IgD-negative memory B cell (primary cell): Measurements from ENCODE around the gene SP1. TPM values are rescaled to one million over a fixed set of nuclear protein-coding genes. Genes with fewer than 3 reads are reported as not detected.
"Not testable (repeated sequence)": the region's sequence is repeated elsewhere in the genome, so short reads cannot be mapped to it uniquely, and the experiment has no call there.

ENCODE experiments used
- H3K27ac Mint-ChIP-seq, 3 donors: one replicate each; pipeline ENCODE4 v1.8.0; 2020 to 2022; ENCODE audit warnings: mild to moderate bottlenecking in 3 of 3, mixed read lengths in 3 of 3, moderate library complexity in 1 of 3
- H3K27me3 Mint-ChIP-seq: one replicate; pipeline ENCODE4 v1.8.0; 2021; ENCODE audit warnings: mixed read lengths
- H3K36me3 Mint-ChIP-seq: one replicate; pipeline ENCODE4 v1.8.0; 2020; ENCODE audit warnings: mild to moderate bottlenecking, mixed read lengths
- H3K4me1 Mint-ChIP-seq, 3 donors: one replicate each; pipeline ENCODE4 v1.8.0; 2020 to 2022; ENCODE audit warnings: mixed read lengths in 3 of 3, mild to moderate bottlenecking in 1 of 3
- H3K4me3 Mint-ChIP-seq, 4 donors: one replicate each; pipeline ENCODE4 v1.8.0; 2020 to 2022; ENCODE audit warnings: mild to moderate bottlenecking in 4 of 4, mixed read lengths in 4 of 4, moderate library complexity in 3 of 4
- H3K9me3 Mint-ChIP-seq, 3 donors: one replicate each; pipeline ENCODE4 v1.8.0; 2020 to 2021; ENCODE audit warnings: mixed read lengths in 3 of 3, mild to moderate bottlenecking in 1 of 3
- polyA plus RNA-seq: library from polyadenylated mRNA; unstranded; fragments of 300-500 nt; fragmentation: Illumina TruSeq; gene quantifications from one replicate; pipeline ENCODE4 v1.2.3, GENCODE V29; 2021

The SP1 gene
- polyA plus RNA-seq, 1 donor from 2014 or later, result 9.1 TPM

DNA sequence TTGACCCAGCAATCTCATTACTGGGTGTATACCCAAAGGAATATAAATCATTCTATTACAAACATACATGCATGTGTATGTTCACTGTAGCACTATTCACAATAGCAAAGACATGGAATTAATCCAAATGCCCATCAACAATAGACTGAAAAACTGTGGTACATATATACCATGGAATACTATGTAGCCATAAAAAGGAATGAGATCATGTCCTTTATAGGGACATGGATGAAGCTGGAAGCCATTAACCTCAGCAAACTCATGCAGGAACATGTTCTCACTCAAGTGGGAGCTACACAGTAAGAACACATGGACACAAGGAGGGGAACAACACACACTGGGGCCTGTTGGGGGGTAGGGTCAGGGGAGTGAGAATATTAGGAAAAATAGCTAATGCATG is 59.6 kb downstream of the SP1 start:
- H3K27ac Mint-ChIP-seq, H3K36me3 Mint-ChIP-seq, H3K27me3 Mint-ChIP-seq, H3K9me3 Mint-ChIP-seq: not testable (repeated sequence)
- Mint-ChIP-seq H3K4me1 (peaks cover 12 to 17% (median 17%) of the 10 kb centered on the region in 3 donors), H3K4me3 (peak overlapping the region in 1 of 4 donors; percentile 30)

DNA sequence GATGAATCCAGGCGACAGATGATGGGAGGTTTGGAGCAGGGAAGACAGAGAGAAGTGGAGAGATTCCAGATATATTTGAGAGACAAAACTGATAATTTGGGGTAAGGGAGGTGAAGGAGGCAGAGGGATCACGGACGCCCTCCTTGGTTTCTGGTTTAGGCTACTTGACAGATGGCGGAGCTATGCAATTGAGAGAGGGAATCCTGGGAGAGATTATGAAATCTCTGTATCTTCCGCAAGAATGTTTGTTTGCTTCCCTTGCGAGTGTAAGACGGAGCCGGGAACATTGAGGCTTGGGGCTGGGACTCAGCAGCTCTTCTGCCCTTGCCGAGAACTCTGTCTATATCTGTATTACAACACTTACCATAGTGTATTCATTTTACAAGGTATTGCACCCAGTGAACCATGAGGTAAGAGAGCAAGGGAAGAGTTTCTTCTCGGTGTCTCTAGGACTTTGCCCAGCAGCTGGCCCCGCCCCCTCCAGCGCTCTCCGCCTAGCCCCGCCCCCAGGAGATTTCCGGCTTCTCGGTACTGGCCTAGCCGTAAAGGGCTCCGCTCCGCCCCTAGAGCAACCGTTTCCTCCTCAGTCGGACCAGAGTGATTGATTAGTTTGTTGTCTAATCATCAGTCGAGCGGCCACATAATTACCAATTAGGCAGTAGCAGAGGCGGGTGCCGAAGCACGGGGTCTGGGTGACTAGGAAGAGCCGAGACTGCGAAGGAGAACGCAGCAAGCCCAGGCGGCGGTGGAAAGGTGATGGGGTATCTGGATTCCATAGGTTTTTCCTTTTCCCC is 61.3 kb downstream of the SP1 start, which contains the start of gene PRR13:
PRR13 (plus strand) TSS at position 695 of the 794 bp plus-strand sequence. CDS start 981 bp downstream, outside the sequence.
- peaks cover 15 to 25% (median 24%) of the 10 kb centered on the region in 3 donors for H3K4me1 Mint-ChIP-seq
- H3K27me3 Mint-ChIP-seq, result no peaks in the 10 kb centered on the region
- H3K9me3 Mint-ChIP-seq, result no peaks in the 10 kb centered on the region
- peak within 1 kb of the TSS; percentile 90 to 100 (median 98) for H3K4me3 Mint-ChIP-seq
- peak within 1 kb of the TSS; percentile 66 to 94 (median 93) for H3K27ac Mint-ChIP-seq
- H3K36me3 Mint-ChIP-seq, result no peaks in the 10 kb centered on the region

DNA sequence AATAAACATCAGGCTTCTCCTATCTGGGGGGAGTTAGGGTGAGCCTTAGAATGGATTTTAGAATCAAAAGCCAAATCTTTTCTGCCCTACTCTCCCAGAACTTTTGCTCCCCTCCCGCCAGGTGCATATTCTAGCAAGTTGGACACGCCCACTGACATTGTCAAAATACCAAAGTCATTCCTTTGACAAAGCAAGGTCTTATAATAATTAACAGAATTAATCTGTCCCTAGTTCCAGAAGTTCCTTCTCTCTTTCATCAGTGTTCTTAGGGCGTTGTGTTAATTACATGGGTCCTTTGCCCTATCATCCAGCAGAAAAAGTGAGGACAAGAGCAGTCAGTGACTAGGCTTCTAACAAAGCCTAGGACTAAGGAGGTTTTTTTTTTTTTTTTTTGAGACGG is 64.0 kb downstream of the SP1 start:
- Mint-ChIP-seq H3K4me3 (peak overlapping the region; percentile 12 to 90 (median 65)), H3K9me3 (no peaks in the 10 kb centered on the region), H3K36me3 (peaks cover 3% of the 10 kb centered on the region), H3K27ac (peak overlapping the region in 2 of 3 donors; percentile 53 to 61), H3K27me3 (no peaks in the 10 kb centered on the region), H3K4me1 (peaks cover 19 to 28% (median 28%) of the 10 kb centered on the region in 3 donors)

DNA sequence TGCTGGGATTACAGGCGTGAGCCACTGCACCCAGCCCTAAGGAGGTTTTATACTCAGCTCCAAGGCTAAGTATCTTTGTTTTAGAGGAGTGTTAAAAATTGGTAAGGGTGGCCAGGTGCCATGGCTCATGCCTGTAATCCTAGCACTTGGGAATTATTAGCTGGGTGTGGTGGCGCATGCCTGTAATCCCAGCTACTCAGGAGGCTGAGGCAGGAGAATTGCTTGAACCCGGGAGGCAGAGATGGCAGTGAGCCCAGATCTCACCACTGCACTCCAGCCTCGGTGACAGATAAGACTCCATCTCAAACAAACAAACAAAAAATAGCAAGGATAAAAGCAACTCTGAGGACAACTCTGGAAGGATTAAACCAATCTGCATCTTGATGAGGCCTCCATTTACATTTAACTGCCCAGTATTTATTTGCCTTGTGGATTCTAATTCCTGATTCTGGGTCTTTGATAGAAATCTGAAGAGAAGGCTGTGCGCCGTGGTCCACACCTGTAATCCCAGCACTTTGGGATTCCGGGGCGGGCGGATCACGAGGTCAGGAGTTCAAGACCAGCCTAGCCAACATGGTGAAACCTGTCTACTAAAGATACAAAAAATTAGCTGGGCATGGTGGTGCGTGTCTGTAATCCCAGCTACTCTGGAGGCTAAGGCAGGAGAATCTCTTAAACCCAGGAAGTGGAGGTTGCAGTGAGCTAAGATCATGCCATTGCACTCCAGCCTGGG is 64.8 kb downstream of the SP1 start:
- H3K9me3 Mint-ChIP-seq, H3K27me3 Mint-ChIP-seq, H3K36me3 Mint-ChIP-seq: not testable (repeated sequence)
- H3K4me3 Mint-ChIP-seq, result peak overlapping the region in 3 of 4 donors; percentile 51 to 90 (median 84)
- peak overlapping the region in 1 of 3 donors; percentile 61 for H3K27ac Mint-ChIP-seq
- H3K4me1 Mint-ChIP-seq, result peaks cover 19 to 28% (median 27%) of the 10 kb centered on the region in 3 donors

DNA sequence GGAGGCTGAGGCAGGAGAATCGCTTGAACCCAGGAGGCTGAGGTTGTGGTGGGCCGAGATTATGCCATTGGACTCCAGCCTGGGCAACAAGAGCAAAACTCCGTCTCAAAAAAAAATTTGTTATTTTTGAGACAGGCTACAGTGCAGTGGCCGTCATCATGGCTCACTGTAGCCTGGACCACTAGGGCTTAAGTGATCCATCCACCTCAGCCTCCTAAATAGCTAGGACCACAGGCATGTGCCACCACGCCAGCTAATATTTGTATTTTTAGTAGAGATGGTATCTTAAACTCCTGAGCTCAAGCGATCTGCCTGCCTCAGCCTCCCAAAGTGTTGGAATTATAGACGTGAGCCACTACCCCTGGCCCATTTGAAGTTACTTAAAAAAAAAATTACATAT is 71.0 kb downstream of the SP1 start:
- Mint-ChIP-seq H3K27ac (no peak overlapping the region), H3K9me3 (no peaks in the 10 kb centered on the region), H3K27me3 (no peaks in the 10 kb centered on the region), H3K4me1 (peaks cover 23 to 34% (median 29%) of the 10 kb centered on the region in 3 donors), H3K4me3 (no peak overlapping the region), H3K36me3 (peaks cover 9% of the 10 kb centered on the region)

DNA sequence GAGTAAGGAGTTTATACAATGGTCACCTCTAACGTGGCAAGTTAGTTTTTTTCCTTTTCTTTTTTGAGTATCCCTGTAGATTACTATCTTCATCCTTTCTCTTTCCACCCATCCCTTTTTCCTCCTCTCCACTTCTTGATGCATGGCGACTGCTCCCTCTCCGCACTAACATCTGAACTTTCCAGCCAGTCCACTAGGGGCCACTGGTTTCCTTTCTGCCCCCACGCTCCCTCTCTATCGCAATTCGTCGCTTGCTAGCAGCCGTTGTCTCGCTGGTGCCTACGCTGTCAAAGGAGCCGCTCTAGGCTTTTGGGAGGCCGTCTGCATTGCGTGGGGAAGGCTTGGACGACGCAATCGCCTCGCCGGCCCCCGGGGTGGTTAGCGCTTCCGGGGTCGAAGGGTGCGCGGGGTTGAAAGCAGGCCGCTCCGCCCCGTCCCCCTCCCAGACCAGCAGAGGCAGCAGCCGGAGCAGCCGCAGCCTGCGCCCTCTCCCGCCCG is 71.7 kb downstream of the SP1 start, which contains the start of gene PCBP2:
PCBP2 (plus strand) TSS at position 442 of the 498 bp plus-strand sequence. CDS start 2,699 bp downstream, outside the sequence.
- H3K36me3 Mint-ChIP-seq, result peaks cover 9% of the 10 kb centered on the region
- H3K27me3 Mint-ChIP-seq, result no peaks in the 10 kb centered on the region
- peaks cover 22 to 30% (median 22%) of the 10 kb centered on the region in 3 donors for H3K4me1 Mint-ChIP-seq
- peak within 1 kb of the TSS; percentile 16 to 98 (median 95) for H3K27ac Mint-ChIP-seq
- H3K9me3 Mint-ChIP-seq, result no peaks in the 10 kb centered on the region
- H3K4me3 Mint-ChIP-seq, result peak within 1 kb of the TSS; percentile 33 to 99 (median 98)

DNA sequence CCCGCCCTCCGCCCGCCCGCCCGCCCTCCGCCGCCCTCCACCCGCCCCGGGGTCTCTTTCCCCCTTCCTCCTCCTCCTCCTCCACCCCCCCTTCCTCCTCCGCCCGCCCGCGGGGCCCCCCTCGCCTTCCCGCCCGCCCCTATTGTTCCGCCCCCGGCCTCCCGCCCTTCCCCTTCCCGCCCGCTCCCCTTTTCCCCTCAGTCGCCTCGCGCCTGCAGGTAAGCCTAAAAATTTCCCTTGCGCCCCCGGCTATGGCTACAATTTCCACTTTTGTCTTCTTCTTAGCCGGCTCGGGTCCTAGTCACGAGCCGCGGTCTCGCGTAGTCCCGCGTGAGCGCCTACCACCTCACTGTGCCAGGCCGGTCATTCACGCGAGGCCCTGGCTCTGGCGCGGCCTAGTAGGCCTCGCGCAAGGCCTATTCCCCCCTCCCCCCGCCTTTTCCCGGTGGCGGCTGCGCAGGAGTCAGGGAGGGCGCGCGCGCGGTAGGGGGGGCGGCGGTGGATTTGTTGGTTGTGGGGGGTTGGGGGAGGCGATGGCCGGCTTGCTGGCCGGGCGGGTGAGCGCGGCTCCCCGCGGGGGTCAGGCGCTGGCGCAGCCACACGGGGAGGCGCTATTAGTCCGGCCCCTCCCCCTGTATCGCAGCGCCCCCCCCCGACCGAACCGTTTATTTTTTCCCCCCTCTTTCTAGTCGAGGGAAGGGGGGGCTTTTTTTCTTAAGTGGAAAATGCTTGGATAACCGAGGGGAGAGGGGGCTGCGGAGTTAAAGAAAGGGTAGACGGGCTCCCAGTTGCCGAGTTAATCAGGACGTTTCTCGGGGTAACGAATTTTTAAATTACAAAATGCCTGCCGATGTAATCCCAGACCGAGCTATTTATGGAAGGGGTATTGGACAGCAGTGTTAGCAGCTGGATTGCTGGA is 72.4 kb downstream of the SP1 start:
- H3K4me1 Mint-ChIP-seq, result peaks cover 22 to 30% (median 22%) of the 10 kb centered on the region in 3 donors
- no peaks in the 10 kb centered on the region for H3K27me3 Mint-ChIP-seq
- H3K4me3 Mint-ChIP-seq, result peak overlapping the region; percentile 33 to 99 (median 98)
- H3K36me3 Mint-ChIP-seq, result peaks cover 9% of the 10 kb centered on the region
- peak overlapping the region; percentile 16 to 98 (median 95) for H3K27ac Mint-ChIP-seq
- H3K9me3 Mint-ChIP-seq, result no peaks in the 10 kb centered on the region

DNA sequence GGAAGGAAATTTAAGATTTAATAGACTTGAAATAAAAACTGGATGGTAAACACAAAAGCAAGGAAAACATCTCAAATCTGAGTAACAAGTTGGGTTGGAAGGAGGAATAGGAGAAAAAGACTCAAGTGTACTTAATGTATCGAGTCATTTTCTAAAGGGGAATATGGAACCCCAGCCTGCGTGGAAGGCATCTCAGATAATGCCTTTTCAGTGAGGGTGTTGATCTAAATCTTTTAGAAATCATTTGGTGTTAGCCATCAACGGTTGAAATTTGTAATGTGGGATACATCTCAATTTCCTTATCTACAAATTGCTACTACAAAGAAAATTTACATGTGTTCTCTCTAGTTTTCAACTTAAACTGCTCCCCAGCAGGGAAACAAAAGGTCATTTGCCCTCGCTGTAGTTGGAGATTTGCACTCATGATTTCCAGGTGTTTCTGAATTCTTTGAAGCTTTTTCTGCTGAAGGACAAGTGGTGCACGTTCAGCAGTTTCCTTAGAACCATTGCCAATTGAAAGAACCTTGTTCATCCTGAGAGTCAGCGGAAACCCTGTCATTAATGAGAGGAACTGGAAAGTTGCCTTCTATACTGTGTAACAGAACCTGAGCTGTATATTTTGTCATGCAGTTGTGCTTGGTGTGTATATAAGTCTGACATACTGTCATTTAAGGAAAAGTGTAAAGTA is 74.1 kb downstream of the SP1 start:
- peak overlapping the region; percentile 33 to 99 (median 98) for H3K4me3 Mint-ChIP-seq
- H3K4me1 Mint-ChIP-seq, result peaks cover 19 to 28% (median 22%) of the 10 kb centered on the region in 3 donors
- H3K27me3 Mint-ChIP-seq, result no peaks in the 10 kb centered on the region
- H3K27ac Mint-ChIP-seq, result peak overlapping the region; percentile 16 to 95 (median 92)
- no peaks in the 10 kb centered on the region for H3K9me3 Mint-ChIP-seq
- H3K36me3 Mint-ChIP-seq, result peaks cover 6% of the 10 kb centered on the region

DNA sequence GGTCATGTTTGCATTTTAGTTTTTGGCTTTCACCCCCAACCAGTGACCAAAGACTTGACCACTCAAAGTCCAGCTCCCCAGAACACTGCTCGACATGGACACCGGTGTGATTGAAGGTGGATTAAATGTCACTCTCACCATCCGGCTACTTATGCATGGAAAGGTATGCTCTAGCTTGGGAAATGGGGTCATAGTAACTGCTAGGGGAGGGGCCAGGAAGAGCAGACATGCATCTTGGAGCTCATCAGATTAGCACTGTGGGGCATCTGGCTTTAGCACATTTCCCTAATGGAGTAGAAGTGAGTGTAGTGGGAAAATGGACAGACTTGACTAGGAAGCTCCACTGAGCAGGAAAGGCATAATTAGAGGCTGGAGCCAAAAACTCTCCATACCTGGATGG is 74.7 kb downstream of the SP1 start:
- Mint-ChIP-seq H3K27ac (peak overlapping the region in 2 of 3 donors; percentile 16 to 95), H3K36me3 (peaks cover 6% of the 10 kb centered on the region), H3K4me1 (peaks cover 19 to 28% (median 22%) of the 10 kb centered on the region in 3 donors), H3K27me3 (no peaks in the 10 kb centered on the region), H3K9me3 (no peaks in the 10 kb centered on the region), H3K4me3 (peak overlapping the region in 3 of 4 donors; percentile 33 to 76 (median 63))

DNA sequence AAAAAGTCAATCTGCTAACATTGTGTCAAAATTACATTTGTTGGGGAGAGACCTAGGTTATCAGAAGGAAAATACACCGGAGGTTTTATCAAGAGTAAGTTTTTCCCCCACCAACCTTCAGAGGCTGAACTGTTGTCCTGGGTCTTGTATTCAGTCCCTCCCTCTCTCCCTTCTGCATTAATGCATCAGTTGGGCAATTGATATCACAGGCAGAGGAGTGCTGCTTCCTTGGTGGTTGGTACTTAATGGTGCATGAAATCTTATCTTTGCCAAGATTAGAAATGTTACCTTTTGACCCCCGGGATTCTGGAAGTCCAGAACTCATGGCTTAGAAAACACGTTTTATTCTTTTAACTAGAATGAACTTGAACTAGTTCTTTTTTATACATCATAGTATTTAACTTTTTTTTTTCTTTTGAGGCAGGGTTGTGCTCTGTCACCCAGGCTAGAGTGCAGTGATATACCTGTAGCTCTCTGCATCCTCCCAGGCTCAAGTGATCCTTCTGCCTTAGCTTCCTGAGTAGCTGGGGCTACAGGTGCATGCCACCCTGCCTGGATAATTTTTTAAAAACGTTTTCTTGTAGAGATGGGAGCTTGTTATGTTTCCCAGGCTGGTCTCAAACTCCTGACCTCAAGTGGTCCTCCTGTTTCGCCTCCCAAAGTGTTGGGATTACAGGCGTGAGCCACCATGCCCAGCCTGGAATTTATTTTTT is 76.8 kb downstream of the SP1 start:
- peaks cover 6% of the 10 kb centered on the region for H3K36me3 Mint-ChIP-seq
- H3K4me3 Mint-ChIP-seq, result peak overlapping the region in 1 of 4 donors; percentile 69
- peaks cover 16 to 24% (median 22%) of the 10 kb centered on the region in 3 donors for H3K4me1 Mint-ChIP-seq
- H3K27me3 Mint-ChIP-seq, result no peaks in the 10 kb centered on the region
- no peak overlapping the region for H3K27ac Mint-ChIP-seq
- no peaks in the 10 kb centered on the region for H3K9me3 Mint-ChIP-seq

DNA sequence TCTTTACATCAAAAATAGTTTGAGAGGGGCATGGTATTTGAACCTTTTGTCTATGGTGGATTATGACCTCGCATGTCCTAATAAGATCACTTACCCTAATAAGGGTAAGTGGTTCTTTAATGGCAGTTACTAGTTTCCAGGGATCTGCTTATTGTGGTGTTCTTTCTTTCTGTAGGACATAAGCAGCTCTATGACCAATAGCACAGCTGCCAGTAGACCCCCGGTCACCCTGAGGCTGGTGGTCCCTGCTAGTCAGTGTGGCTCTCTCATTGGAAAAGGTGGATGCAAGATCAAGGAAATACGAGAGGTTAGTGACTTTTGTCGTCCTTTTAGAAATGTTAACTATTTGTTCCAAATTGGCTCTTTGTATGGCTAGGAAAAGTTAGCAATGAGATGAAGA is 79.1 kb downstream of the SP1 start:
- no peaks in the 10 kb centered on the region for H3K27me3 Mint-ChIP-seq
- H3K4me1 Mint-ChIP-seq, result peaks cover 7 to 22% (median 10%) of the 10 kb centered on the region in 3 donors
- H3K9me3 Mint-ChIP-seq, result no peaks in the 10 kb centered on the region
- H3K27ac Mint-ChIP-seq, result no peak overlapping the region
- no peak overlapping the region for H3K4me3 Mint-ChIP-seq
- H3K36me3 Mint-ChIP-seq, result peaks cover 4% of the 10 kb centered on the region

DNA sequence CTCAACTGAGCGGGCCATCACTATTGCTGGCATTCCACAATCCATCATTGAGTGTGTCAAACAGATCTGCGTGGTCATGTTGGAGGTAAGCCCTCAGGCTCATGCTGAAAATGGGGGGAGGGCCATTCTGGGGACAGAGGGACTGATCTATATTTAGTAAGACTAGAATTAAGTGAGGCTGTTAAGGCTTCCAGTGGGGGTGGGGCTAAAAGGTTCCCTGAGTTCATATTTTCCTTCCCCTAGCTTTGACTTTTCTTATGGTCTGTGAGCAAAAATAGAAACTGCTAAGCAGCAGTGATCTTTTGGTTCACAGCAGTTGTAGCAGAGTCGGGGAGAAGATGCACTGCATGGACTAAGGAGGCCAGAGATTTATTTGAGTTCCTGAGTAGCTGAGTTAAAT is 81.1 kb downstream of the SP1 start:
- H3K9me3 Mint-ChIP-seq, result no peaks in the 10 kb centered on the region
- peak overlapping the region in 1 of 4 donors; percentile 34 for H3K4me3 Mint-ChIP-seq
- H3K27me3 Mint-ChIP-seq, result no peaks in the 10 kb centered on the region
- H3K27ac Mint-ChIP-seq, result peak overlapping the region in 2 of 3 donors; percentile 46 to 67
- H3K36me3 Mint-ChIP-seq, result no peaks in the 10 kb centered on the region
- peaks cover 0 to 15% (median 3%) of the 10 kb centered on the region in 3 donors for H3K4me1 Mint-ChIP-seq

DNA sequence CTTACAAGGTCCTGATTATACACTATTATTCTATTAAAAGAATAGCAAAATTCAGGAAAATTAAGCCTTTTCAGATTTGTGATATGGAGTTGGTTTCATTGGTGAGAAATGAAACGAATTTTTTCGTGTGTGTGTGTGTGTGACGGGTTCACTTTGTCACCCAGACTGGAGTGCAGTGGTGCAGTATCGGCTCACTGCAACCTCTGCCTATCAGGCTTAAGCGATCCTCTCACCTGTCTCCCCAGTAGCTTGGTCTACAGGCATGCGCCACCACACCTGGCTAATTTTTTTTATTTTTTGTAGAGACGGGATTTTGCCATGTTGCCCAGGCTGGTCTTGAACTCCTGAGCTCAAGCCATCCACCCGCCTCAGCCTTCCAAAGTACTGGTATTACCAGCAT is 81.6 kb downstream of the SP1 start:
- Mint-ChIP-seq H3K4me3 (no peak overlapping the region), H3K27me3 (no peaks in the 10 kb centered on the region), H3K36me3 (peaks cover 2% of the 10 kb centered on the region), H3K27ac (no peak overlapping the region), H3K4me1 (peaks cover 0 to 15% (median 3%) of the 10 kb centered on the region in 3 donors), H3K9me3 (no peaks in the 10 kb centered on the region)
